Measurements from ENCODE around the gene MIAT. TPM values are rescaled to one million over a fixed set of nuclear protein-coding genes. Genes with fewer than 3 reads are reported as not detected.

MIAT gene
- total and polyA plus RNA-seq, 2 of the 4 experiments (the other 2 are of a cell fraction): 0.54 to 0.65 TPM

GRCh38 chr22:26614322-26614721 lies 43.1 kb upstream of the MIAT start:
- ATAC-seq (ENCODE audit: low read depth): no peak
- ChIA-PET CTCF (no interaction called here), POLR2A (ENCODE audit: unreplicated experiment) (no interaction called here)

More at GRCh38 chr22:26614322-26614721, 43.1 kb upstream of the MIAT start:
- DNase-seq: no peak
- 23% methylated on average over 6 of the region's 14 CpGs; no CpG with 5 or more reads in 1 of the 2 experiments for WGBS, 2 experiments (ENCODE audit: extremely low coverage in 2 of 2, insufficient read length in 1 of 2)
- Histone ChIP-seq H3K18ac (ENCODE audit: low read depth, low read length) (no peak overlapping the region), H3K9ac (ENCODE audit: low read depth, low read length) (no peak overlapping the region), H3K4me3 (ENCODE audit: insufficient read depth, low read depth, low read length) (no peak overlapping the region), H2BK20ac (ENCODE audit: low read depth, low read length) (no peak overlapping the region), H4K5ac (ENCODE audit: low read depth, low read length) (no peak overlapping the region), H3K56ac (ENCODE audit: extremely low read depth, insufficient read depth, low read length) (no peak overlapping the region), H3K27me3 (ENCODE audit: control insufficient read depth, insufficient read depth, low read length) (peaks cover 8% of the 10 kb centered on the region), H4K20me1 (ENCODE audit: insufficient read depth, low read length) (no peaks in the 10 kb centered on the region), H2AK5ac (ENCODE audit: low read depth, low read length) (no peak overlapping the region), H3K79me1 (ENCODE audit: low read depth in 1 of 2, low read length in 2 of 2) (peaks cover 0 to 5% of the 10 kb centered on the region in 2 experiments; a peak in 1 of 4 replicates), H4K8ac (ENCODE audit: low read depth in 2 of 2, low read length in 2 of 2) (no peak overlapping the region), H3K4ac (ENCODE audit: low read depth, low read length) (0 out of 2 replicates have a peak overlapping the region, but pooled peaks have one; percentile 8), H3K14ac (replicated peaks; ENCODE audit: low read depth, low read length) (no peak overlapping the region), H2BK15ac (ENCODE audit: low read depth, low read length) (no peak overlapping the region), H3K36me3 (ENCODE audit: control insufficient read depth, insufficient read depth, low read length) (no peaks in the 10 kb centered on the region), H3K9me3 (ENCODE audit: control insufficient read depth, insufficient read depth, low read length) (no peaks in the 10 kb centered on the region), H3K4me2 (ENCODE audit: low read depth, low read length) (no peak overlapping the region), H3K4me1 (ENCODE audit: control insufficient read depth, insufficient read depth, low read length) (peaks cover 8% of the 10 kb centered on the region), H2AFZ (replicated peaks; ENCODE audit: low read length, poor library complexity) (no peak overlapping the region), H4K91ac (ENCODE audit: insufficient read depth, low read depth, low read length) (no peak overlapping the region), H3K23ac (ENCODE audit: low read depth, low read length) (no peak overlapping the region), H3K27ac (ENCODE audit: insufficient read depth, low read length) (no peak overlapping the region), H3K9me1 (ENCODE audit: insufficient read depth, low read length) (peaks cover 14% of the 10 kb centered on the region), H2BK120ac (ENCODE audit: low read depth, low read length) (no peak overlapping the region), H2BK5ac (ENCODE audit: low read depth, low read length, poor library complexity, severe bottlenecking) (no peak overlapping the region), H2AK9ac (replicated peaks; ENCODE audit: low read depth, low read length, poor library complexity) (no peak overlapping the region)
- in situ Hi-C loops (cut with MboI; ENCODE audit: low sequenced_read_pairs): no loop called here
- dilution Hi-C loops (cut with HindIII; ENCODE audit: low sequenced_read_pairs, unreplicated experiment): no loop called here
- BruUV-seq (replicated peaks): no TSS peak
- intact Hi-C loops (cut with micrococcal nuclease): no loop called here
- no peak for TF ChIP-seq RCOR1 (IDR thresholded peaks at IDR 0.05; ENCODE audit: insufficient replicate concordance, low read length)
- no peak for TF ChIP-seq CEBPB (IDR thresholded peaks at IDR 0.05; ENCODE audit: low read depth, low read length)
- no peak for TF ChIP-seq MAZ (IDR thresholded peaks at IDR 0.05; ENCODE audit: borderline replicate concordance, low read depth, low read length)

All from IMR-90 (cell line).